ENCODE results near the gene SUCLG2.

Gene SUCLG2

GRCh38 chr3:67674055-67674454 is 19.6 kb upstream of the SUCLG2 start:
- no peak for TF ChIP-seq CTCF (conservative IDR thresholded peaks at IDR 0.05; ENCODE audit: low read depth, low read length)
- DNase-seq (ENCODE audit: low read depth), result no peak
- H3K4me3 ChIP-seq (ENCODE audit: low read length), result no peak overlapping the region

GRCh38 chr3:67662733-67663132 is 8.3 kb upstream of the SUCLG2 start:
- H3K4me3 ChIP-seq (ENCODE audit: low read length), result no peak overlapping the region
- no peak for TF ChIP-seq CTCF (conservative IDR thresholded peaks at IDR 0.05; ENCODE audit: low read depth, low read length)
- no peak for DNase-seq (ENCODE audit: low read depth)

GRCh38 chr3:67661089-67661488 is 6.7 kb upstream of the SUCLG2 start:
- H3K4me3 ChIP-seq (ENCODE audit: low read length), result no peak overlapping the region
- DNase-seq (ENCODE audit: low read depth), result no peak
- no peak for TF ChIP-seq CTCF (conservative IDR thresholded peaks at IDR 0.05; ENCODE audit: low read depth, low read length)

- TF ChIP-seq CTCF (conservative IDR thresholded peaks at IDR 0.05; ENCODE audit: low read depth, low read length), result no peak
- DNase-seq (ENCODE audit: low read depth), result no peak
- H3K4me3 ChIP-seq (ENCODE audit: low read length), result no peak overlapping the region
Measured at GRCh38 chr3:67657192-67657591, 2.8 kb upstream of the SUCLG2 start.

GRCh38 chr3:67656614-67657013 is 2.2 kb upstream of the SUCLG2 start:
- no peak for DNase-seq (ENCODE audit: low read depth)
- no peak overlapping the region for H3K4me3 ChIP-seq (ENCODE audit: low read length)
- no peak for TF ChIP-seq CTCF (conservative IDR thresholded peaks at IDR 0.05; ENCODE audit: low read depth, low read length)

GRCh38 chr3:67655364-67656121 is 1.1 kb upstream of the SUCLG2 start:
- no peak for TF ChIP-seq CTCF (conservative IDR thresholded peaks at IDR 0.05; ENCODE audit: low read depth, low read length)
- no peak for DNase-seq (ENCODE audit: low read depth)
- H3K4me3 ChIP-seq (ENCODE audit: low read length), result no peak overlapping the region

- H3K4me3 ChIP-seq (ENCODE audit: low read length), result peak overlapping the region; percentile 78
- DNase-seq (ENCODE audit: low read depth), result no peak
- TF ChIP-seq CTCF (conservative IDR thresholded peaks at IDR 0.05; ENCODE audit: low read depth, low read length), result no peak
Measured at GRCh38 chr3:67654844-67655177, 399 bp upstream of the SUCLG2 start.
